HepG2 (cell line): ENCODE data around the gene SLC11A1. TPM values are rescaled to one million over a fixed set of nuclear protein-coding genes. Genes with fewer than 3 reads are reported as not detected.

Source experiments
- CAMTA2 ChIP-seq: sonication (generic); formaldehyde crosslinking; IDR thresholded peaks from 2 replicates; pipeline ENCODE4 v1.4.0; 2020; ENCODE audit warnings: mild to moderate bottlenecking, missing genetic modification reagents, borderline replicate concordance
- ELF3 ChIP-seq: IDR thresholded peaks from 2 replicates; pipeline ENCODE4 v1.6.1; 2016; ENCODE audit warnings: missing genetic modification reagents, missing compliant biosample characterization
- ETV5 ChIP-seq: IDR thresholded peaks from 2 replicates; pipeline ENCODE4 v1.6.1; 2018; ENCODE audit warnings: missing biosample characterization, missing genetic modification reagents, inconsistent platforms, borderline replicate concordance
- MIER3 ChIP-seq: IDR thresholded peaks from 2 replicates; pipeline ENCODE4 v1.6.1; 2016; ENCODE audit warnings: missing compliant biosample characterization, borderline replicate concordance
- NCOA5 ChIP-seq: sonication (generic); formaldehyde crosslinking; IDR thresholded peaks from 2 replicates; pipeline ENCODE4 v1.4.0; 2020; ENCODE audit warnings: missing genetic modification reagents
- PHF8 ChIP-seq: sonication (generic); formaldehyde crosslinking; IDR thresholded peaks from 2 replicates; pipeline ENCODE4 v1.5.0; 2020; ENCODE audit warnings: missing genetic modification reagents
- SALL1 ChIP-seq: sonication (generic); formaldehyde crosslinking; IDR thresholded peaks from 2 replicates; pipeline ENCODE4 v1.8.0; 2022; ENCODE audit warnings: mild to moderate bottlenecking, missing genetic modification reagents
- ZBTB7B ChIP-seq: sonication (generic); formaldehyde crosslinking; IDR thresholded peaks from 2 replicates; pipeline ENCODE4 v1.4.0; 2020; ENCODE audit warnings: missing genetic modification reagents
- ZNF235 ChIP-seq: sonication (generic); formaldehyde crosslinking; IDR thresholded peaks from 2 replicates; pipeline ENCODE4 v1.8.1; 2023; ENCODE audit warnings: mild to moderate bottlenecking, missing genetic modification reagents, borderline replicate concordance
- ZNF282 ChIP-seq: fragments of 450-650 bp; IDR thresholded peaks from 2 replicates; pipeline ENCODE4 v1.6.1; 2018; ENCODE audit not compliant: partially characterized antibody
- ZNF431 ChIP-seq: sonication (generic); formaldehyde crosslinking; IDR thresholded peaks from 2 replicates; pipeline ENCODE4 v1.9.0; 2022; ENCODE audit warnings: missing genetic modification reagents, low read depth, mild to moderate bottlenecking, borderline replicate concordance
- polyA plus RNA-seq, 8 experiments: library from polyadenylated mRNA; depleted of rRNA in 3 of 8; stranded (reverse) in 7 of 8; unstranded in 1 of 8; fragments of >200 nt; fragmentation: Illumina TruSeq in 4 of 8; extraction: Trizol in 4 of 8; gene quantifications; 2 replicates each; pipeline versions ENCODE4 v1.2.1 to v1.2.3, GENCODE V29; 2011 to 2016; ENCODE audit warnings: low read depth in 4 of 8, missing spikeins in 1 of 8, mixed read lengths in 1 of 8; ENCODE audit not compliant: insufficient read depth in 1 of 8
- total RNA-seq, 5 experiments: library from RNA; depleted of rRNA; stranded (reverse); fragments of >200 nt; fragmentation: Illumina TruSeq; extraction: Trizol; gene quantifications; 2 replicates each; pipeline ENCODE4 v1.2.3, GENCODE V29; 2016; ENCODE audit warnings: low read depth in 1 of 5
- TF ChIP-seq, protein P1 (sequence below), 2 experiments: fragments of 450-650 bp in 1 of 2; sonication (generic) in 1 of 2; formaldehyde crosslinking in 1 of 2; IDR thresholded peaks; 2 replicates each; pipeline versions ENCODE4 v1.6.1 to v1.8.0; 2016 to 2022; ENCODE audit warnings: antibody characterized with exemption in 1 of 2, mild to moderate bottlenecking in 1 of 2, missing genetic modification reagents in 1 of 2
- TF ChIP-seq, protein P2 (sequence below): IDR thresholded peaks from 2 replicates; pipeline ENCODE4 v1.6.1; 2016; ENCODE audit warnings: missing compliant biosample characterization, missing genetic modification reagents, borderline replicate concordance

Gene SLC11A1
- total and polyA plus RNA-seq, 2 of the 13 experiments (the other 11 are each of a cell fraction or from before 2014, with no cell fraction given) = 0.33 to 2.3 TPM

DNA sequence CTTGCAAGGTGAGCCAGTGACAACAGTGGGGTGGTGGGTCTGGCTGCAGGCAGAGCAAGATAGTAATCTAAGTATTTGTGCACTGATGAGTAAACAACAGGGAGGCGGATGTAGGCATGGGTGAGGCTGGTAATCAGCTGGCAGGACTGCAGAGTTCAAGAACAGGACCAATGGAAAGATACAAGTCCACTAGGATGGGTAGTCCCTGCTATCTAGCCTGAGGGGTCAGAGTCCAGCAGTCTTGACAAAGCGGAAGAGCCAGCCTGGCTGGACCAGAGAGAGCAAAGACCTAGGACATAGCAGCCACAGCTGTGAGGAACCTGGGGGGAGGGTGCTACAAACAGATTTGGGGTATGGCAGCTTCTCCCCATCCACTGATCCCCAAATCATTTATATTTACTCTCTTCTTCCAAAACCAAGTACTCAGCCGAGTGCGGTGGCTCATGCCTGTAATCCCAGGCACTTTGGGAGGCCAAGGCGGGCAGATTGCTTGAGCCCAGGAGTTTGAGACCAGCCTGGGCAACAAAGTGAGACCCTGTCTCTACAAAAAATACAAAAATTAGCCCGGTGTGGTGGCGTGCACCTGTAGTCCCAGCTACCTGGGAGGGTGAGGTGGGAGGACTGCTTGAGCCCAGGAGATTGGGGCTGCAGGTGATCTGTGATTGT, 62.8 kb downstream of the SLC11A1 start (continued):
- TF ChIP-seq ELF3 (CRISPR knock-in tag) = peak; percentile 98
- TF ChIP-seq MIER3 (CRISPR knock-in tag) = peak; percentile 96
- no peak; the same call in 1 of the 2 replicates for TF ChIP-seq PHF8 (CRISPR knock-in tag)
- peak; percentile 95 for TF ChIP-seq ZBTB7B (CRISPR knock-in tag)
- TF ChIP-seq ZNF431 (CRISPR knock-in tag) = peak; percentile 95; the same call in 1 of the 2 replicates
- no peak for TF ChIP-seq ZNF282
- TF ChIP-seq SALL1 (CRISPR knock-in tag) = peak; percentile 99
- TF ChIP-seq ZNF235 (CRISPR knock-in tag) = no peak
- TF ChIP-seq, protein P1, sequence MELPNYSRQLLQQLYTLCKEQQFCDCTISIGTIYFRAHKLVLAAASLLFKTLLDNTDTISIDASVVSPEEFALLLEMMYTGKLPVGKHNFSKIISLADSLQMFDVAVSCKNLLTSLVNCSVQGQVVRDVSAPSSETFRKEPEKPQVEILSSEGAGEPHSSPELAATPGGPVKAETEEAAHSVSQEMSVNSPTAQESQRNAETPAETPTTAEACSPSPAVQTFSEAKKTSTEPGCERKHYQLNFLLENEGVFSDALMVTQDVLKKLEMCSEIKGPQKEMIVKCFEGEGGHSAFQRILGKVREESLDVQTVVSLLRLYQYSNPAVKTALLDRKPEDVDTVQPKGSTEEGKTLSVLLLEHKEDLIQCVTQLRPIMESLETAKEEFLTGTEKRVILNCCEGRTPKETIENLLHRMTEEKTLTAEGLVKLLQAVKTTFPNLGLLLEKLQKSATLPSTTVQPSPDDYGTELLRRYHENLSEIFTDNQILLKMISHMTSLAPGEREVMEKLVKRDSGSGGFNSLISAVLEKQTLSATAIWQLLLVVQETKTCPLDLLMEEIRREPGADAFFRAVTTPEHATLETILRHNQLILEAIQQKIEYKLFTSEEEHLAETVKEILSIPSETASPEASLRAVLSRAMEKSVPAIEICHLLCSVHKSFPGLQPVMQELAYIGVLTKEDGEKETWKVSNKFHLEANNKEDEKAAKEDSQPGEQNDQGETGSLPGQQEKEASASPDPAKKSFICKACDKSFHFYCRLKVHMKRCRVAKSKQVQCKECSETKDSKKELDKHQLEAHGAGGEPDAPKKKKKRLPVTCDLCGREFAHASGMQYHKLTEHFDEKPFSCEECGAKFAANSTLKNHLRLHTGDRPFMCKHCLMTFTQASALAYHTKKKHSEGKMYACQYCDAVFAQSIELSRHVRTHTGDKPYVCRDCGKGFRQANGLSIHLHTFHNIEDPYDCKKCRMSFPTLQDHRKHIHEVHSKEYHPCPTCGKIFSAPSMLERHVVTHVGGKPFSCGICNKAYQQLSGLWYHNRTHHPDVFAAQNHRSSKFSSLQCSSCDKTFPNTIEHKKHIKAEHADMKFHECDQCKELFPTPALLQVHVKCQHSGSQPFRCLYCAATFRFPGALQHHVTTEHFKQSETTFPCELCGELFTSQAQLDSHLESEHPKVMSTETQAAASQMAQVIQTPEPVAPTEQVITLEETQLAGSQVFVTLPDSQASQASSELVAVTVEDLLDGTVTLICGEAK (IDR thresholded peaks at IDR 0.05) = no peak
- TF ChIP-seq, protein P1 (CRISPR knock-in tag; IDR thresholded peaks at IDR 0.05) = peak; percentile 75; the same call in 1 of the 2 replicates
- TF ChIP-seq, protein P2, sequence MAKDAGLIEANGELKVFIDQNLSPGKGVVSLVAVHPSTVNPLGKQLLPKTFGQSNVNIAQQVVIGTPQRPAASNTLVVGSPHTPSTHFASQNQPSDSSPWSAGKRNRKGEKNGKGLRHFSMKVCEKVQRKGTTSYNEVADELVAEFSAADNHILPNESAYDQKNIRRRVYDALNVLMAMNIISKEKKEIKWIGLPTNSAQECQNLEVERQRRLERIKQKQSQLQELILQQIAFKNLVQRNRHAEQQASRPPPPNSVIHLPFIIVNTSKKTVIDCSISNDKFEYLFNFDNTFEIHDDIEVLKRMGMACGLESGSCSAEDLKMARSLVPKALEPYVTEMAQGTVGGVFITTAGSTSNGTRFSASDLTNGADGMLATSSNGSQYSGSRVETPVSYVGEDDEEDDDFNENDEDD (CRISPR knock-in tag) = peak; percentile 20; the same call in 1 of the 2 replicates
- TF ChIP-seq NCOA5 (CRISPR knock-in tag) = no peak
- no peak for TF ChIP-seq CAMTA2 (CRISPR knock-in tag)
- peak; percentile 98 for TF ChIP-seq ETV5 (CRISPR knock-in tag)
